ENCODE data around the gene BICRA. TPM values are rescaled to one million over a fixed set of nuclear protein-coding genes. Genes with fewer than 3 reads are reported as not detected.
A peak's percentile ranks its signal among the peaks of the same experiment; 100 is the strongest.

Gene BICRA
- total RNA-seq, 1 donor from 2014 or later = 15.9 TPM

DNA sequence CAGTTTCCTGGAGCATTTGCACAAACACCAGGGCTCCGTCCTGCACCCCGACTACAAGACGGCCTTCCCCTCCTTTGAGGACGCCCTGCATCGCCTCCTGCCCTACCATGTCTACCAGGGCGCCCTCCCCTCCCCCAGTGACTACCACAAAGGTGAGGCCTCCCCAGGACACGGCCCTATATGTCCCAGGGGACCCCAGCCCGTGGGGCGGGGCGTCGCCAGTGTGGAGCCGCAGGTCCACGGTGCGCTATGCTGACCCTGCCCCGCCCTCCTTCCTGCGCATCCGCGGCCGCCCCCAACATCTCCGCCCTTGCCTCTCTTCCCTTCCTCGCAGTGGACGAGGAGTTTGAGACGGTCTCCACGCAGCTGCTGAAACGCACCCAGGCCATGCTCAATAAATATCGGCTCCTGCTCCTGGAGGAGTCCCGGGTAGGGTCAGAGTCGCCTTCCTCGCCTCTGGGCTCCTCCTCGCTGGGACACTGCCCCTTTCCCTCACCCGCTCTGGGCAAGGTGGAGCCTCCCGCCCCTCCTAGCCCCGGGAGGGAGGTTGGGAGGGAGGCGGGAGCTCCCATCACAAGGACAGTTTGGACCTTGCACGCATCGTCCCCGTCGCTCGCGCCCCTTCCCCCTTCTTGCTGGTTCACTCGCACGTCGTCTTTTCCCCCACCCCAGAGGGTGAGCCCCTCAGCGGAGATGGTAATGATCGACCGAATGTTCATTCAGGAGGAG is 89.9 kb downstream of the BICRA start:
- no peaks in the 10 kb centered on the region for H3K4me1 ChIP-seq
- ATAC-seq (no peak), DNase-seq (no peak)
- no peak overlapping the region for H3K4me3 ChIP-seq
- H3K27ac ChIP-seq = no peak overlapping the region
- TF ChIP-seq, protein P1, sequence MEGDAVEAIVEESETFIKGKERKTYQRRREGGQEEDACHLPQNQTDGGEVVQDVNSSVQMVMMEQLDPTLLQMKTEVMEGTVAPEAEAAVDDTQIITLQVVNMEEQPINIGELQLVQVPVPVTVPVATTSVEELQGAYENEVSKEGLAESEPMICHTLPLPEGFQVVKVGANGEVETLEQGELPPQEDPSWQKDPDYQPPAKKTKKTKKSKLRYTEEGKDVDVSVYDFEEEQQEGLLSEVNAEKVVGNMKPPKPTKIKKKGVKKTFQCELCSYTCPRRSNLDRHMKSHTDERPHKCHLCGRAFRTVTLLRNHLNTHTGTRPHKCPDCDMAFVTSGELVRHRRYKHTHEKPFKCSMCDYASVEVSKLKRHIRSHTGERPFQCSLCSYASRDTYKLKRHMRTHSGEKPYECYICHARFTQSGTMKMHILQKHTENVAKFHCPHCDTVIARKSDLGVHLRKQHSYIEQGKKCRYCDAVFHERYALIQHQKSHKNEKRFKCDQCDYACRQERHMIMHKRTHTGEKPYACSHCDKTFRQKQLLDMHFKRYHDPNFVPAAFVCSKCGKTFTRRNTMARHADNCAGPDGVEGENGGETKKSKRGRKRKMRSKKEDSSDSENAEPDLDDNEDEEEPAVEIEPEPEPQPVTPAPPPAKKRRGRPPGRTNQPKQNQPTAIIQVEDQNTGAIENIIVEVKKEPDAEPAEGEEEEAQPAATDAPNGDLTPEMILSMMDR (IDR thresholded peaks at IDR 0.05) = no peak
- no peaks in the 10 kb centered on the region for H3K9me3 ChIP-seq
- no peaks in the 10 kb centered on the region for H3K27me3 ChIP-seq
- peaks cover 45% of the 10 kb centered on the region for H3K36me3 ChIP-seq
- intact Hi-C loops (cut with DNase I) = loop anchor here (5.0 to 10.0 kb wide), 2 partner anchors 84 to 261 kb away; no protein-coding TSS in a partner anchor

DNA sequence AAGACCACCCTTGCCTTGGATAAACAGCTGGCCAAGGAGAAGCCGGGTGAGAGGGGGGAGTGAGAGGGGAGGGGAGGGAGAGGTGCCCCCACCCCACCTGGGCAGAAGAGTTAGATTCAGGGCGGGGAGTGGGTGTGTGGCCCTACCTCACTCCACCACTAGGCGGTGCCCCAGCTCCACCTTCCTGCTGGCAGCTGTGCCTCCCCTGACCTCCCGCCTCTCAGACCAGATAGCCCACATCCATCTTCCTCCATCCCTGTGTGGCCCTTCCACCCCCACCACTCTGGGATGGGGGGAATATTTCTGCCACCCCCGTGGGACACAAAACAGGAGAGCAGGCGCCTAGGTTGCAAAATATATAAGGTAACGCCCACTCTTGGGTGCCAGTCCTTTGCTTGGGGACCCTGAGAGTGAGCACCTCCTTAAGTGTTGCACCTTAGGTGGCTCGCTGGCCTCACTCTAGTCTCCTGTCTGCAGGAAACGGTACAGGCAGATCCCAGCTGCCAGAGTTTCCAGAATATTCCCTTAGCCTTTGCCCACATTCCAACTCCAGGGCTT is 90.5 kb downstream of the BICRA start:
- ATAC-seq (peak; percentile 65), DNase-seq (no peak)
- no peaks in the 10 kb centered on the region for H3K27me3 ChIP-seq
- intact Hi-C loops (cut with DNase I) = loop anchor here (5.0 to 10.0 kb wide), 2 partner anchors 85 to 262 kb away; no protein-coding TSS in a partner anchor
- no peak overlapping the region for H3K27ac ChIP-seq
- peaks cover 45% of the 10 kb centered on the region for H3K36me3 ChIP-seq
- no peaks in the 10 kb centered on the region for H3K9me3 ChIP-seq
- TF ChIP-seq, protein P1 (IDR thresholded peaks at IDR 0.05) = peak; percentile 76
- no peak overlapping the region for H3K4me3 ChIP-seq
- H3K4me1 ChIP-seq = no peaks in the 10 kb centered on the region

- intact Hi-C loops (cut with DNase I) = no loop called here
- DNase-seq = no peak
- peaks cover 45% of the 10 kb centered on the region for H3K36me3 ChIP-seq
- no peaks in the 10 kb centered on the region for H3K4me1 ChIP-seq
- TF ChIP-seq, protein P1 (IDR thresholded peaks at IDR 0.05) = no peak
- H3K9me3 ChIP-seq = no peaks in the 10 kb centered on the region
- no peaks in the 10 kb centered on the region for H3K27me3 ChIP-seq
- no peak overlapping the region for H3K27ac ChIP-seq
- no peak overlapping the region for H3K4me3 ChIP-seq
- no peak for ATAC-seq
Measured at GRCh38 chr19:47700934-47701716, 92.2 kb downstream of the BICRA start.

DNA sequence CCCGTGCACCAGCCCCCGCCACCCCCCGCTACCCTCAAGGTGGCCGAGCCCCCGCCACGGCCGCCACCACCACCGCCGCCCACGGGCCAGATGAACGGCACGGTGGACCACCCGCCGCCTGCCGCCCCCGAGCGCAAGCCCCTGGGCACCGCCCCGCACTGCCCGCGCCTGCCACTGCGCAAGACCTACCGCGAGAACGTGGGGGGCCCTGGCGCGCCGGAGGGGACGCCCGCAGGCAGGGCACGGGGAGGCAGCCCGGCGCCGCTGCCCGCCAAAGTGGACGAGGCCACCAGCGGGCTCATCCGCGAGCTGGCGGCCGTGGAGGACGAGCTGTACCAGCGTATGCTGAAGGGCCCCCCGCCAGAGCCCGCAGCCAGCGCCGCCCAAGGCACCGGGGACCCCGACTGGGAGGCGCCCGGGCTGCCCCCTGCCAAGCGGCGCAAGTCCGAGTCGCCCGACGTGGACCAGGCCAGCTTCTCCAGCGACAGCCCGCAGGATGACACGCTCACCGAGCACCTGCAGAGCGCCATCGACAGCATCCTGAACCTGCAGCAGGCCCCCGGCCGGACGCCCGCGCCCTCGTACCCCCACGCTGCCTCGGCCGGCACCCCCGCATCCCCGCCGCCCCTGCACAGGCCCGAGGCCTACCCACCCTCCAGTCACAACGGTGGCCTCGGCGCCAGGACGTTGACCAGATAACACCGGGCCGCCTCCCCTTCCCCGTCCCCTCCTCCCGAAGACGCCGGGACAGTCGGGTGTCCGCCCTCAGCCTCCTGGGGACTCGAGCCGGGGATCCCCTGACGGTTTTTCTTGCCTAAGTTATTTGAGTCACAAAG is 93.0 kb downstream of the BICRA start:
- DNase-seq (no peak), ATAC-seq (no peak)
- H3K27ac ChIP-seq = no peak overlapping the region
- TF ChIP-seq, protein P1 (IDR thresholded peaks at IDR 0.05) = no peak
- H3K9me3 ChIP-seq = no peaks in the 10 kb centered on the region
- intact Hi-C loops (cut with DNase I) = no loop called here
- peaks cover 45% of the 10 kb centered on the region for H3K36me3 ChIP-seq
- no peak overlapping the region for H3K4me3 ChIP-seq
- no peaks in the 10 kb centered on the region for H3K27me3 ChIP-seq
- H3K4me1 ChIP-seq = no peaks in the 10 kb centered on the region

DNA sequence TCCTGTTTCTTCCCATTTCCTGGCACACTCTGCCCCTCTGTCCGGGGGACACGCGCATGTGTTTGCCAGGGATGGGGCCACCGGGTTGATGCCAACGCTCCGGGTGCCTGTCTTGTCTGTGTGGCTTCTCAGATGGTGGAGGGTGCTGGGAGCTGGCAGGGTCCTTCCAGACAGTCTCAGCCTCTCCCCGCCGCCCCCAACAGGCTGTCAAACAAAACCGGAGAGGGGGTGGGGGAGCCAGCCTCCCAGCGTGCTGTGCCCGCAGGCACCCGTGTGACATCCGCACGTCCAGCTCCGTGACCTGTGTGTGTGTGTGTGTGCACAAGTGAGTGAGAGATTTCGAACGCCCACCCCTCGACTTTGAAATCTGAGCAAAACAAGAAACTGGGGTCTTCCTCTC is 93.7 kb downstream of the BICRA start:
- ATAC-seq = no peak
- intact Hi-C loops (cut with DNase I) = no loop called here
- Histone ChIP-seq H3K4me3 (no peak overlapping the region), H3K9me3 (no peaks in the 10 kb centered on the region), H3K36me3 (peaks cover 45% of the 10 kb centered on the region), H3K4me1 (no peaks in the 10 kb centered on the region), H3K27me3 (no peaks in the 10 kb centered on the region), H3K27ac (no peak overlapping the region)
- DNase-seq = no peak
- TF ChIP-seq, protein P1 (IDR thresholded peaks at IDR 0.05) = no peak
